ENCODE measurements around the gene ITGB3. TPM values are rescaled to one million over a fixed set of nuclear protein-coding genes. Genes with fewer than 3 reads are reported as not detected.

The ITGB3 gene
- total RNA-seq, 1 donor from 2014 or later, result 0.42 TPM

- intact Hi-C loops (cut with micrococcal nuclease), result loop anchor here (10.0 kb wide), 1 partner anchor 260 kb away; no protein-coding TSS in a partner anchor
Measured at GRCh38 chr17:47325176-47325575, 71.5 kb downstream of the ITGB3 start.

- intact Hi-C loops (cut with micrococcal nuclease), result no loop called here
Measured at GRCh38 chr17:47330548-47330947, 76.9 kb downstream of the ITGB3 start.

GRCh38 chr17:47332287-47332686 is 78.7 kb downstream of the ITGB3 start:
- intact Hi-C loops (cut with micrococcal nuclease), result no loop called here

- intact Hi-C loops (cut with micrococcal nuclease), result no loop called here
Measured at GRCh38 chr17:47335101-47335936, 81.7 kb downstream of the ITGB3 start.

- intact Hi-C loops (cut with micrococcal nuclease), result no loop called here
Measured at GRCh38 chr17:47338026-47338425, 84.4 kb downstream of the ITGB3 start.

- intact Hi-C loops (cut with micrococcal nuclease), result no loop called here
Measured at GRCh38 chr17:47352848-47353247, 99.2 kb downstream of the ITGB3 start.

GRCh38 chr17:47358652-47359051 is 105.0 kb downstream of the ITGB3 start:
- intact Hi-C loops (cut with micrococcal nuclease), result no loop called here

Other genes starting within 250 kb of the ITGB3 start
- 109 and 122 TPM in 2 replicates for gene CDC27, start 64.5 kb upstream of the ITGB3 start, total RNA-seq
- gene MYL4, start 44.5 kb upstream of the ITGB3 start, total RNA-seq, result 0.39 TPM in 1 of 2 replicates, not detected in the other
- gene EFCAB13, start 70.1 kb downstream of the ITGB3 start, total RNA-seq, result 3.1 TPM in 2 replicates